CD4-positive, alpha-beta T cell treated with Interleukin-6 for 4 hours (primary cell): ENCODE data around the gene AXIN2.
"Not testable (repeated sequence)": the region's sequence is repeated elsewhere in the genome, so short reads cannot be mapped to it uniquely, and the experiment has no call there.

Experiments used
- DNase-seq: peaks from one replicate; pipeline ENCODE4 v3.0.0-alpha.2; 2020; ENCODE audit warnings: mixed read lengths

Gene AXIN2

GRCh38 chr17:65536573-65537342 lies 24.7 kb downstream of the AXIN2 start:
- no peak for DNase-seq

GRCh38 chr17:65535777-65536572 lies 25.5 kb downstream of the AXIN2 start:
- no peak for DNase-seq

- DNase-seq, result no peak
These were observed 27.5 kb downstream of the AXIN2 start for GRCh38 chr17:65533852-65534457.

- no peak for DNase-seq
These were observed 28.2 kb downstream of the AXIN2 start for GRCh38 chr17:65533056-65533745.

GRCh38 chr17:65532101-65532890 lies 29.2 kb downstream of the AXIN2 start:
- DNase-seq, result no peak

GRCh38 chr17:65531256-65532100 lies 30.0 kb downstream of the AXIN2 start:
- DNase-seq, result no peak

- no peak for DNase-seq
These were observed 30.8 kb downstream of the AXIN2 start for GRCh38 chr17:65530523-65531255.

- no peak for DNase-seq
These were observed 31.5 kb downstream of the AXIN2 start for GRCh38 chr17:65529761-65530522.

- DNase-seq, result no peak
These were observed 32.3 kb downstream of the AXIN2 start for GRCh38 chr17:65529040-65529633.

GRCh38 chr17:65527857-65528591 lies 33.4 kb downstream of the AXIN2 start:
- DNase-seq, result no peak

GRCh38 chr17:65527381-65527780 lies 34.1 kb downstream of the AXIN2 start:
- DNase-seq, result no peak

- DNase-seq, result not testable (repeated sequence)
These were observed 34.6 kb downstream of the AXIN2 start for GRCh38 chr17:65526854-65527253.

GRCh38 chr17:65523853-65524664 lies 37.4 kb downstream of the AXIN2 start:
- DNase-seq, result no peak

- DNase-seq, result no peak
These were observed 38.0 kb downstream of the AXIN2 start for GRCh38 chr17:65523411-65523810.

GRCh38 chr17:65522751-65523404 lies 38.6 kb downstream of the AXIN2 start:
- no peak for DNase-seq

GRCh38 chr17:65519462-65519861 lies 42.0 kb downstream of the AXIN2 start:
- DNase-seq, result no peak

- DNase-seq, result no peak
These were observed 43.2 kb downstream of the AXIN2 start for GRCh38 chr17:65518256-65518655.
